WTC11 (cell line): ENCODE data around the gene GSTT2B. TPM values are rescaled to one million over a fixed set of nuclear protein-coding genes. Genes with fewer than 3 reads are reported as not detected.

Experiments used
- ATAC-seq: fragments of 200-7000 bp; cut with Tn5 transposase; 2 replicates; pipeline ENCODE4 v1.10.0; 2021; ENCODE audit warnings: mild to moderate bottlenecking, moderate library complexity
- CTCF ChIA-PET: fragments of 300-600 bp; sonication (Branson Sonifier 250); formaldehyde crosslinking; loops from one replicate; lab custom pipeline; 2021; ENCODE audit warnings: antibody characterized with exemption; lab: Charles Lee
- POLR2A ChIA-PET: fragments of 350-600 bp; sonication (Branson Sonifier 250); formaldehyde crosslinking; loops from one replicate; lab custom pipeline; 2021; ENCODE audit warnings: antibody characterized with exemption; lab: Charles Lee
- DNase-seq: peaks from one replicate; pipeline ENCODE4 v3.0.0; 2021; ENCODE audit warnings: low spot score
- H3K27ac Mint-ChIP-seq: 2 replicates; pipeline ENCODE4 v1.8.0; 2021; ENCODE audit warnings: mixed read lengths
- H3K27me3 Mint-ChIP-seq: 2 replicates; pipeline ENCODE4 v1.8.0; 2021; ENCODE audit warnings: low read depth, mild to moderate bottlenecking, moderate library complexity, mixed read lengths
- H3K36me3 Mint-ChIP-seq: 2 replicates; pipeline ENCODE4 v1.8.0; 2021; ENCODE audit warnings: mixed read lengths
- H3K4me1 Mint-ChIP-seq: 2 replicates; pipeline ENCODE4 v1.8.0; 2022; ENCODE audit warnings: mixed read lengths
- H3K4me3 Mint-ChIP-seq: 2 replicates; pipeline ENCODE4 v1.8.0; 2021; ENCODE audit warnings: mild to moderate bottlenecking, moderate library complexity, mixed read lengths
- H3K9me3 Mint-ChIP-seq: 2 replicates; pipeline ENCODE4 v1.8.0; 2021; ENCODE audit warnings: mixed read lengths
- CREB1 ChIP-seq: sonication (generic); formaldehyde crosslinking; IDR thresholded peaks from 2 replicates; pipeline ENCODE4 v1.8.0; 2023; ENCODE audit warnings: mild to moderate bottlenecking, missing genetic modification reagents
- CTCF ChIP-seq: fragments of 200-600 bp; IDR thresholded peaks from 2 replicates; pipeline ENCODE4 v1.8.0; 2022; ENCODE audit warnings: antibody characterized with exemption
- E2F4 ChIP-seq: sonication (generic); formaldehyde crosslinking; IDR thresholded peaks from 2 replicates; pipeline ENCODE4 v1.8.1; 2022; ENCODE audit warnings: low read depth, mild to moderate bottlenecking, moderate library complexity, missing genetic modification reagents, borderline replicate concordance
- FOXP1 ChIP-seq: sonication (generic); formaldehyde crosslinking; IDR thresholded peaks from 2 replicates; pipeline ENCODE4 v1.8.0; 2022; ENCODE audit warnings: missing genetic modification reagents, mild to moderate bottlenecking, moderate library complexity, borderline replicate concordance
- HMGA2 ChIP-seq: fragments of 250-450 bp; sonication (Bioruptor Pico); IDR thresholded peaks from 2 replicates; pipeline ENCODE4 v1.4.0; 2021; ENCODE audit warnings: mild to moderate bottlenecking, moderate library complexity
- JAZF1 ChIP-seq: fragments of 250-450 bp; sonication (Bioruptor Pico); IDR thresholded peaks from 2 replicates; pipeline ENCODE4 v1.9.0; 2021; ENCODE audit warnings: moderate library complexity, mild to moderate bottlenecking, inconsistent platforms
- JUN ChIP-seq: sonication (generic); formaldehyde crosslinking; IDR thresholded peaks from 2 replicates; pipeline ENCODE4 v1.8.0; 2023; ENCODE audit warnings: mild to moderate bottlenecking, missing genetic modification reagents
- MXD4 ChIP-seq: fragments of 250-450 bp; sonication (Bioruptor Pico); IDR thresholded peaks from 2 replicates; pipeline ENCODE4 v1.8.0; 2021; ENCODE audit warnings: mild to moderate bottlenecking, moderate library complexity, borderline replicate concordance
- NFATC4 ChIP-seq: fragments of 250-450 bp; sonication (Bioruptor Pico); IDR thresholded peaks from 2 replicates; pipeline ENCODE4 v1.9.0; 2021; ENCODE audit warnings: mild to moderate bottlenecking
- NR3C1 ChIP-seq: sonication (generic); formaldehyde crosslinking; conservative IDR thresholded peaks from 2 replicates; pipeline ENCODE4 v1.8.1; 2023; ENCODE audit warnings: low read depth, mild to moderate bottlenecking, missing genetic modification reagents
- PRRX2 ChIP-seq: fragments of 250-450 bp; sonication (Bioruptor Pico); IDR thresholded peaks from 2 replicates; pipeline ENCODE4 v1.8.0; 2021; ENCODE audit warnings: mild to moderate bottlenecking
- ZNF138 ChIP-seq: sonication (generic); formaldehyde crosslinking; conservative IDR thresholded peaks from 2 replicates; pipeline ENCODE4 v1.8.1; 2022; ENCODE audit warnings: mild to moderate bottlenecking, moderate library complexity, missing genetic modification reagents
- ZNF263 ChIP-seq: sonication (generic); formaldehyde crosslinking; IDR thresholded peaks from 2 replicates; pipeline ENCODE4 v1.8.1; 2022; ENCODE audit warnings: low read depth, mild to moderate bottlenecking, moderate library complexity, missing genetic modification reagents
- ZNF423 ChIP-seq: fragments of 250-450 bp; sonication (Bioruptor Pico); IDR thresholded peaks from 2 replicates; pipeline ENCODE4 v2.1.2; 2022; ENCODE audit warnings: mild to moderate bottlenecking, moderate library complexity
- ZSCAN18 ChIP-seq: fragments of 250-450 bp; sonication (Bioruptor Pico); IDR thresholded peaks from 2 replicates; pipeline ENCODE4 v2.1.2; 2022; ENCODE audit warnings: mild to moderate bottlenecking, moderate library complexity
- total RNA-seq: library from RNA; stranded (reverse); gene quantifications from 3 replicates; pipeline ENCODE4 v1.2.3, GENCODE V29; 2021
- TF ChIP-seq, protein P1 (sequence below): sonication (generic); formaldehyde crosslinking; IDR thresholded peaks from 2 replicates; pipeline ENCODE4 v1.8.0; 2022; ENCODE audit warnings: mild to moderate bottlenecking, missing genetic modification reagents
- TF ChIP-seq, protein P2 (sequence below): sonication (generic); formaldehyde crosslinking; IDR thresholded peaks from 2 replicates; pipeline ENCODE4 v1.8.1; 2023; ENCODE audit warnings: mild to moderate bottlenecking, moderate library complexity, missing genetic modification reagents
- TF ChIP-seq, protein P3 (sequence below): sonication (generic); formaldehyde crosslinking; IDR thresholded peaks from 2 replicates; pipeline ENCODE4 v1.8.0; 2023; ENCODE audit warnings: missing genetic modification reagents, mild to moderate bottlenecking, borderline replicate concordance
- TF ChIP-seq, protein P4 (sequence below): sonication (generic); formaldehyde crosslinking; IDR thresholded peaks from 2 replicates; pipeline ENCODE4 v1.8.1; 2022; ENCODE audit warnings: missing genetic modification reagents, borderline replicate concordance
- TF ChIP-seq, protein P5 (sequence below): sonication (generic); formaldehyde crosslinking; IDR thresholded peaks from 2 replicates; pipeline ENCODE4 v1.8.1; 2023; ENCODE audit warnings: mild to moderate bottlenecking, missing genetic modification reagents, moderate library complexity

Gene GSTT2B
- total RNA-seq, 1 experiment from 2014 or later: 16.6 TPM

DNA sequence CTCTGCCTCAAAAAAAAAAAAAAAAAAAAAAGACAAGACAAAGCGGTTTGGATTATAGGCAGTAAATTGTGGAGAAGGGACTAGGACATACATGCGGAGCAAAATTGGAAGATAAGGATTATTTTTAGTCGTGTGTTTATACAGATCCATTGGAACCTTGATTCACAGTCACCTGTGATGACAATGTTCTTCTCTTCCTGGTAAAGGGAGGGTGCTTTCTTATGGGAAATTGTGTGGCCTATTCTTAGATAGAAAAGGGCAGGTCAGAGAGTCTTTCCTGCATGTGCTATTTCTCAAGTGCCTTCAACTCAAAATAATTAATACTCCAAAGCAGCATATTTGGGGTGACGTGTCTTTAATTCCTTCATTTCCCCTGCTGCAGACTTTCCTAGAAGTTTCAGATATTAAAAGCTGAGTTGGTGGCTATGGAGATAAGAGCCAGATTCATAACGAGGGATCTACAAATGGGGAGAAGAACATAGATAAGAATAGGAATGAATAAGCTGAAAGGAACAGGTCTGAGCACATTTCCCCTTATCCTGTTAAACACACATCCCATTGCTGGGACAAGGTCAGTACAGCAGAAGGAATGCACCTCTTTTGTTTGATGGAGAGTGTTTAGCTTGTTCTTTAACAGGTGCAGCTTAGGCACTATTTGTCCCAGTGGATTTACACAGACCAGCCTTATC is 22.5 kb downstream of the GSTT2B start (continued):
- no peak for TF ChIP-seq JAZF1 (CRISPR knock-in tag)

DNA sequence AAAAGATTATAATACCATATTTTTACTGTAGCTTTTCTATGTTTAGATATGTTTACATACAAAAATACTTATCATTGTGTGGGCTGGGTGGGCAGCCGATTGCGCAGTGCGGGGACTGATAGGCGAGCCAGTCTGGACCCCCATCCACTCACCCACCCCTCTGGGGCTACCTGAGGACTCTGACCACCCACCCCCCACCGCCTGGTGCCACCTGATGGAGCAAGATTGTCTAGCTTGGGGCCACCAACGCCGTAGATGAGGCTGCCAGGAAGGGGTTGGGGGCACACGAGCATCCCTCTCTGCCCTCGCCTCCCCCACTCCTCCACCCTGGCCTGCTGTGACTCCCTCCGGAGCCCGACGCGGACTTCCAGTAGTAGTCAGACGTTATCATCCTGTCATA is 34.4 kb downstream of the GSTT2B start:
- DNase-seq: no peak
- no peak for ATAC-seq
- ChIA-PET POLR2A (no interaction called here), CTCF (interaction anchor here (1.7 kb wide), 1 partner anchor 38 kb away, joined by 5 read pairs; no protein-coding TSS in a partner anchor)
- no peak for TF ChIP-seq E2F4 (CRISPR knock-in tag)
- no peak for TF ChIP-seq FOXP1 (CRISPR knock-in tag)
- TF ChIP-seq, protein P1, sequence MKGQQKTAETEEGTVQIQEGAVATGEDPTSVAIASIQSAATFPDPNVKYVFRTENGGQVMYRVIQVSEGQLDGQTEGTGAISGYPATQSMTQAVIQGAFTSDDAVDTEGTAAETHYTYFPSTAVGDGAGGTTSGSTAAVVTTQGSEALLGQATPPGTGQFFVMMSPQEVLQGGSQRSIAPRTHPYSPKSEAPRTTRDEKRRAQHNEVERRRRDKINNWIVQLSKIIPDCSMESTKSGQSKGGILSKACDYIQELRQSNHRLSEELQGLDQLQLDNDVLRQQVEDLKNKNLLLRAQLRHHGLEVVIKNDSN: no peak
- TF ChIP-seq CREB1: no peak
- TF ChIP-seq, protein P2, sequence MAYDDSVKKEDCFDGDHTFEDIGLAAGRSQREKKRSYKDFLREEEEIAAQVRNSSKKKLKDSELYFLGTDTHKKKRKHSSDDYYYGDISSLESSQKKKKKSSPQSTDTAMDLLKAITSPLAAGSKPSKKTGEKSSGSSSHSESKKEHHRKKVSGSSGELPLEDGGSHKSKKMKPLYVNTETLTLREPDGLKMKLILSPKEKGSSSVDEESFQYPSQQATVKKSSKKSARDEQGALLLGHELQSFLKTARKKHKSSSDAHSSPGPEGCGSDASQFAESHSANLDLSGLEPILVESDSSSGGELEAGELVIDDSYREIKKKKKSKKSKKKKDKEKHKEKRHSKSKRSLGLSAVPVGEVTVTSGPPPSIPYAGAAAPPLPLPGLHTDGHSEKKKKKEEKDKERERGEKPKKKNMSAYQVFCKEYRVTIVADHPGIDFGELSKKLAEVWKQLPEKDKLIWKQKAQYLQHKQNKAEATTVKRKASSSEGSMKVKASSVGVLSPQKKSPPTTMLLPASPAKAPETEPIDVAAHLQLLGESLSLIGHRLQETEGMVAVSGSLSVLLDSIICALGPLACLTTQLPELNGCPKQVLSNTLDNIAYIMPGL (CRISPR knock-in tag): no peak
- TF ChIP-seq ZSCAN18: no peak
- no peak for TF ChIP-seq HMGA2 (CRISPR knock-in tag)
- no peak for TF ChIP-seq ZNF138 (CRISPR knock-in tag)
- TF ChIP-seq NR3C1 (CRISPR knock-in tag): no peak
- TF ChIP-seq CTCF: no peak
- no peak for TF ChIP-seq ZNF263 (CRISPR knock-in tag)
- TF ChIP-seq, protein P3, sequence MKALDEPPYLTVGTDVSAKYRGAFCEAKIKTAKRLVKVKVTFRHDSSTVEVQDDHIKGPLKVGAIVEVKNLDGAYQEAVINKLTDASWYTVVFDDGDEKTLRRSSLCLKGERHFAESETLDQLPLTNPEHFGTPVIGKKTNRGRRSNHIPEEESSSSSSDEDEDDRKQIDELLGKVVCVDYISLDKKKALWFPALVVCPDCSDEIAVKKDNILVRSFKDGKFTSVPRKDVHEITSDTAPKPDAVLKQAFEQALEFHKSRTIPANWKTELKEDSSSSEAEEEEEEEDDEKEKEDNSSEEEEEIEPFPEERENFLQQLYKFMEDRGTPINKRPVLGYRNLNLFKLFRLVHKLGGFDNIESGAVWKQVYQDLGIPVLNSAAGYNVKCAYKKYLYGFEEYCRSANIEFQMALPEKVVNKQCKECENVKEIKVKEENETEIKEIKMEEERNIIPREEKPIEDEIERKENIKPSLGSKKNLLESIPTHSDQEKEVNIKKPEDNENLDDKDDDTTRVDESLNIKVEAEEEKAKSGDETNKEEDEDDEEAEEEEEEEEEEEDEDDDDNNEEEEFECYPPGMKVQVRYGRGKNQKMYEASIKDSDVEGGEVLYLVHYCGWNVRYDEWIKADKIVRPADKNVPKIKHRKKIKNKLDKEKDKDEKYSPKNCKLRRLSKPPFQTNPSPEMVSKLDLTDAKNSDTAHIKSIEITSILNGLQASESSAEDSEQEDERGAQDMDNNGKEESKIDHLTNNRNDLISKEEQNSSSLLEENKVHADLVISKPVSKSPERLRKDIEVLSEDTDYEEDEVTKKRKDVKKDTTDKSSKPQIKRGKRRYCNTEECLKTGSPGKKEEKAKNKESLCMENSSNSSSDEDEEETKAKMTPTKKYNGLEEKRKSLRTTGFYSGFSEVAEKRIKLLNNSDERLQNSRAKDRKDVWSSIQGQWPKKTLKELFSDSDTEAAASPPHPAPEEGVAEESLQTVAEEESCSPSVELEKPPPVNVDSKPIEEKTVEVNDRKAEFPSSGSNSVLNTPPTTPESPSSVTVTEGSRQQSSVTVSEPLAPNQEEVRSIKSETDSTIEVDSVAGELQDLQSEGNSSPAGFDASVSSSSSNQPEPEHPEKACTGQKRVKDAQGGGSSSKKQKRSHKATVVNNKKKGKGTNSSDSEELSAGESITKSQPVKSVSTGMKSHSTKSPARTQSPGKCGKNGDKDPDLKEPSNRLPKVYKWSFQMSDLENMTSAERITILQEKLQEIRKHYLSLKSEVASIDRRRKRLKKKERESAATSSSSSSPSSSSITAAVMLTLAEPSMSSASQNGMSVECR (CRISPR knock-in tag): no peak
- TF ChIP-seq ZNF423: no peak
- no peak for TF ChIP-seq PRRX2 (CRISPR knock-in tag)
- no peak for TF ChIP-seq NFATC4 (CRISPR knock-in tag)
- no peak for TF ChIP-seq JUN
- TF ChIP-seq, protein P4, sequence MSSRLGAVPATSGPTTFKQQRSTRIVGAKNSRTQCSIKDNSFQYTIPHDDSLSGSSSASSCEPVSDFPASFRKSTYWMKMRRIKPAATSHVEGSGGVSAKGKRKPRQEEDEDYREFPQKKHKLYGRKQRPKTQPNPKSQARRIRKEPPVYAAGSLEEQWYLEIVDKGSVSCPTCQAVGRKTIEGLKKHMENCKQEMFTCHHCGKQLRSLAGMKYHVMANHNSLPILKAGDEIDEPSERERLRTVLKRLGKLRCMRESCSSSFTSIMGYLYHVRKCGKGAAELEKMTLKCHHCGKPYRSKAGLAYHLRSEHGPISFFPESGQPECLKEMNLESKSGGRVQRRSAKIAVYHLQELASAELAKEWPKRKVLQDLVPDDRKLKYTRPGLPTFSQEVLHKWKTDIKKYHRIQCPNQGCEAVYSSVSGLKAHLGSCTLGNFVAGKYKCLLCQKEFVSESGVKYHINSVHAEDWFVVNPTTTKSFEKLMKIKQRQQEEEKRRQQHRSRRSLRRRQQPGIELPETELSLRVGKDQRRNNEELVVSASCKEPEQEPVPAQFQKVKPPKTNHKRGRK (CRISPR knock-in tag): no peak
- TF ChIP-seq, protein P5, sequence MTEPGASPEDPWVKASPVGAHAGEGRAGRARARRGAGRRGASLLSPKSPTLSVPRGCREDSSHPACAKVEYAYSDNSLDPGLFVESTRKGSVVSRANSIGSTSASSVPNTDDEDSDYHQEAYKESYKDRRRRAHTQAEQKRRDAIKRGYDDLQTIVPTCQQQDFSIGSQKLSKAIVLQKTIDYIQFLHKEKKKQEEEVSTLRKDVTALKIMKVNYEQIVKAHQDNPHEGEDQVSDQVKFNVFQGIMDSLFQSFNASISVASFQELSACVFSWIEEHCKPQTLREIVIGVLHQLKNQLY: no peak
- no peak for TF ChIP-seq MXD4 (CRISPR knock-in tag)
- H3K9me3 Mint-ChIP-seq: peaks cover 40% of the 10 kb centered on the region
- peaks cover 29% of the 10 kb centered on the region for H3K27me3 Mint-ChIP-seq
- H3K27ac Mint-ChIP-seq: no peak overlapping the region
- no peak overlapping the region for H3K4me3 Mint-ChIP-seq
- H3K4me1 Mint-ChIP-seq: no peaks in the 10 kb centered on the region
- H3K36me3 Mint-ChIP-seq: peaks cover 26% of the 10 kb centered on the region
